Right ventricle myocardium inferior (tissue), 1 donor: ENCODE measurements around the gene N4BP2L2. TPM values are rescaled to one million over a fixed set of nuclear protein-coding genes. Genes with fewer than 3 reads are reported as not detected.
A peak's percentile ranks its signal among the peaks of the same experiment; 100 is the strongest.

Source experiments
- ATAC-seq: fragments of 200-7000 bp; cut with Tn5 transposase; one replicate; pipeline ENCODE4 v1.9.1; 2020; ENCODE audit warnings: mild to moderate bottlenecking, moderate library complexity
- DNase-seq: peaks from one replicate; pipeline ENCODE4 v3.0.0; 2021; ENCODE audit errors: missing footprints
- intact Hi-C: fragments of 100-400 bp; cut with DNase I; formaldehyde crosslinking; loops from one replicate; pipeline ENCODE4 v1.11.0; 2022
- total RNA-seq: library from RNA; stranded (reverse); fragmentation: NEBNext Ultra II Directional; extraction: Animal tissue kit (Norgen Biotek cat#: 25700); gene quantifications from one replicate; pipeline ENCODE4 v1.2.1, GENCODE V29; 2021
- donor health status: DM: no; HTN: yes; CAD: no; lungs with severe emphysema.

The N4BP2L2 gene
- total RNA-seq, 1 donor from 2014 or later = 115 TPM

- no peak for ATAC-seq
- intact Hi-C loops = no loop called here
- DNase-seq = no peak
Observed at GRCh38 chr13:32476892-32477291, 61.7 kb downstream of the N4BP2L2 start.

- intact Hi-C loops = no loop called here
- no peak for ATAC-seq
Observed at GRCh38 chr13:32476021-32476731, 62.4 kb downstream of the N4BP2L2 start.

GRCh38 chr13:32474999-32475792, 63.4 kb downstream of the N4BP2L2 start:
- intact Hi-C loops = no loop called here
- no peak for DNase-seq
- no peak for ATAC-seq

More at GRCh38 chr13:32476021-32476731, 62.4 kb downstream of the N4BP2L2 start:
- DNase-seq = no peak

- intact Hi-C loops = no loop called here
- no peak for ATAC-seq
- no peak for DNase-seq
Observed at GRCh38 chr13:32473650-32474049, 64.9 kb downstream of the N4BP2L2 start.

GRCh38 chr13:32472194-32472621, 66.4 kb downstream of the N4BP2L2 start:
- intact Hi-C loops = no loop called here
- ATAC-seq (no peak), DNase-seq (no peak)

- DNase-seq (no peak), ATAC-seq (peak; percentile 83)
- intact Hi-C loops = no loop called here
Observed at GRCh38 chr13:32471187-32471922, 67.2 kb downstream of the N4BP2L2 start.

- intact Hi-C loops = no loop called here
- no peak for ATAC-seq
- no peak for DNase-seq
Observed at GRCh38 chr13:32468502-32469142, 70.0 kb downstream of the N4BP2L2 start.

GRCh38 chr13:32456591-32456990, 82.0 kb downstream of the N4BP2L2 start:
- ATAC-seq = no peak
- intact Hi-C loops = no loop called here
- no peak for DNase-seq

GRCh38 chr13:32455594-32455903, 83.0 kb downstream of the N4BP2L2 start:
- ATAC-seq = no peak
- intact Hi-C loops = no loop called here
- no peak for DNase-seq

- intact Hi-C loops = no loop called here
- DNase-seq = no peak
Observed at GRCh38 chr13:32454886-32455593, 83.6 kb downstream of the N4BP2L2 start.

GRCh38 chr13:32453981-32454380, 84.6 kb downstream of the N4BP2L2 start:
- intact Hi-C loops = no loop called here
- ATAC-seq (no peak), DNase-seq (no peak)

More at GRCh38 chr13:32454886-32455593, 83.6 kb downstream of the N4BP2L2 start:
- peak; percentile 39 for ATAC-seq

- intact Hi-C loops = no loop called here
- ATAC-seq (no peak), DNase-seq (no peak)
Observed at GRCh38 chr13:32448972-32449371, 89.6 kb downstream of the N4BP2L2 start.

GRCh38 chr13:32447894-32448623, 90.5 kb downstream of the N4BP2L2 start:
- ATAC-seq (no peak), DNase-seq (no peak)
- intact Hi-C loops = no loop called here

- ATAC-seq = no peak
- intact Hi-C loops = no loop called here
- DNase-seq = no peak
Observed at GRCh38 chr13:32446773-32447465, 91.7 kb downstream of the N4BP2L2 start.

- intact Hi-C loops = no loop called here
- ATAC-seq (no peak), DNase-seq (no peak)
Observed at GRCh38 chr13:32446220-32446619, 92.4 kb downstream of the N4BP2L2 start.

GRCh38 chr13:32445461-32445860, 93.1 kb downstream of the N4BP2L2 start:
- DNase-seq (no peak), ATAC-seq (no peak)
- intact Hi-C loops = no loop called here

- intact Hi-C loops = no loop called here
- DNase-seq = no peak
- ATAC-seq = no peak
Observed at GRCh38 chr13:32443111-32443510, 95.5 kb downstream of the N4BP2L2 start.
